ENCODE results near the gene CAMKMT.

CAMKMT gene

DNA sequence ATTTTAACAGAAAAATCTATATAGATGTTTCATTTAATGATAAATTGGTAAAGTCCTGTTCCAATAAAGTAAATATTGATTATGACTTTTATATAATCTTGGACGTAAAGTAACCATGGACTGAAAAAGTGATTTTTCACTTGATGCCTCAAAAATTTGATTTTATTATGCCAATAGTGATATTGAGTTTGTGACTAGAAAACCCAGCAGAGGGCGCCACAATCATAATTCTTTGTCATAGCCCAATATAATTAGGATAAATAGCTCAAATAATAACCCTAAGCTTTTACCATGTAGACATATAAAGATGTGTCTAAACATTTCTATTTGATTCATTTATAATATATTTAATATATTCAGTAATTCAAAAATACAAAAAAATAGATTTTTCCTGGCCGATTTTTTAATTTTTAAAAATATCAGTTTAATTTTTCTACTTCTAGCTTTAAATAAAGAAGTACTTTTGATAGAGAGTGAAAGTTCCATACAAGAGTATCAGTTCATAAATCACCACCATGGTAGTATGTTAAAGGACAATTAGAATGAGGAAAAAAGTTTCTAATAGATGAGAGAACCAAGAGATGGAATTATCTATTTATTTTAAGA lies 30.7 kb downstream of the CAMKMT start:
- TF ChIP-seq RAD21 (IDR thresholded peaks at IDR 0.05; ENCODE audit: low read depth) (peak; percentile 59), YY1 (IDR thresholded peaks at IDR 0.05; ENCODE audit: low read depth) (no peak)

DNA sequence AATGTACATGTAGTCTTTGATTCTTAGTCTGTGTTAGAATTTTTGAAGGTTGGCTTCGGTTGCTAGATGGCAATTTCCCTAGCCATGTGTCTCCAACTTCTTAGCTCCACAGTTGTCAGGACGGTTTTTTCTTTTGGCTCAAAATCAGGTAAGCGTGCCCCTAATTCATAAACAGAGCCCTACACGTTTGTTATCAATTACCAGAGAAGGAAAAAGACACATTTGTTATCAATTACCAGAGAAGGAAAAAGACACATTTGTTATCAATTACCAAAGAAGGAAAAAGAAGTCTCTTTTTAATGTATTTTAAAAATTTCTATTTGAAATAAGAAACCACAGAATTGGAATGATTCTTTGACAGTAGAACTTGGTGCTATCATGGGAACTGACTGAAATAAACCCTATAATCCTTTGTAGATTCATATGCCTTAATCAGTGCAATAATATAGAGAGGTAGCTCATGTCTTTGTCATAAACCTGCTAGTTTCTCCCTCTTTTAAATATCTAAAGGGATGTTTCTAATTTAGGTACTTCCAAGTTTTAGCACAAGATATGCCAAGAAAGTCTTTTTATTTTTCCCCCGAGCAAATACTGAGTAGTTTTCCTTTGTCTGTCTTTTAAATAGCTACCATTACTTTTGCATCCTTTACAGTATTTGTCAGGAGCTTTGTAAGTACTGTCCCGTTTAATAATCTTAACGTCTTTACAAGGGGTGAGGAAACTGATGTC lies 35.9 kb downstream of the CAMKMT start:
- TF ChIP-seq, protein P1, sequence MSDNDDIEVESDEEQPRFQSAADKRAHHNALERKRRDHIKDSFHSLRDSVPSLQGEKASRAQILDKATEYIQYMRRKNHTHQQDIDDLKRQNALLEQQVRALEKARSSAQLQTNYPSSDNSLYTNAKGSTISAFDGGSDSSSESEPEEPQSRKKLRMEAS (IDR thresholded peaks at IDR 0.05) = no peak
- TF ChIP-seq YY1 (IDR thresholded peaks at IDR 0.05; ENCODE audit: low read depth) (no peak), RAD21 (IDR thresholded peaks at IDR 0.05; ENCODE audit: low read depth) (no peak), EGR1 (IDR thresholded peaks at IDR 0.05) (no peak), CREB1 (IDR thresholded peaks at IDR 0.05; ENCODE audit: low read depth) (no peak), EP300 (IDR thresholded peaks at IDR 0.05; ENCODE audit: borderline replicate concordance) (no peak), TCF12 (IDR thresholded peaks at IDR 0.05; ENCODE audit: low read depth) (no peak), CEBPB (IDR thresholded peaks at IDR 0.05) (no peak), NFIC (IDR thresholded peaks at IDR 0.05) (no peak), ZBTB7A (IDR thresholded peaks at IDR 0.05; ENCODE audit: low read depth) (no peak)
- TF ChIP-seq, protein P2, sequence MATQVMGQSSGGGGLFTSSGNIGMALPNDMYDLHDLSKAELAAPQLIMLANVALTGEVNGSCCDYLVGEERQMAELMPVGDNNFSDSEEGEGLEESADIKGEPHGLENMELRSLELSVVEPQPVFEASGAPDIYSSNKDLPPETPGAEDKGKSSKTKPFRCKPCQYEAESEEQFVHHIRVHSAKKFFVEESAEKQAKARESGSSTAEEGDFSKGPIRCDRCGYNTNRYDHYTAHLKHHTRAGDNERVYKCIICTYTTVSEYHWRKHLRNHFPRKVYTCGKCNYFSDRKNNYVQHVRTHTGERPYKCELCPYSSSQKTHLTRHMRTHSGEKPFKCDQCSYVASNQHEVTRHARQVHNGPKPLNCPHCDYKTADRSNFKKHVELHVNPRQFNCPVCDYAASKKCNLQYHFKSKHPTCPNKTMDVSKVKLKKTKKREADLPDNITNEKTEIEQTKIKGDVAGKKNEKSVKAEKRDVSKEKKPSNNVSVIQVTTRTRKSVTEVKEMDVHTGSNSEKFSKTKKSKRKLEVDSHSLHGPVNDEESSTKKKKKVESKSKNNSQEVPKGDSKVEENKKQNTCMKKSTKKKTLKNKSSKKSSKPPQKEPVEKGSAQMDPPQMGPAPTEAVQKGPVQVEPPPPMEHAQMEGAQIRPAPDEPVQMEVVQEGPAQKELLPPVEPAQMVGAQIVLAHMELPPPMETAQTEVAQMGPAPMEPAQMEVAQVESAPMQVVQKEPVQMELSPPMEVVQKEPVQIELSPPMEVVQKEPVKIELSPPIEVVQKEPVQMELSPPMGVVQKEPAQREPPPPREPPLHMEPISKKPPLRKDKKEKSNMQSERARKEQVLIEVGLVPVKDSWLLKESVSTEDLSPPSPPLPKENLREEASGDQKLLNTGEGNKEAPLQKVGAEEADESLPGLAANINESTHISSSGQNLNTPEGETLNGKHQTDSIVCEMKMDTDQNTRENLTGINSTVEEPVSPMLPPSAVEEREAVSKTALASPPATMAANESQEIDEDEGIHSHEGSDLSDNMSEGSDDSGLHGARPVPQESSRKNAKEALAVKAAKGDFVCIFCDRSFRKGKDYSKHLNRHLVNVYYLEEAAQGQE (IDR thresholded peaks at IDR 0.05; ENCODE audit: low read depth) = no peak
- TF ChIP-seq, protein P3, sequence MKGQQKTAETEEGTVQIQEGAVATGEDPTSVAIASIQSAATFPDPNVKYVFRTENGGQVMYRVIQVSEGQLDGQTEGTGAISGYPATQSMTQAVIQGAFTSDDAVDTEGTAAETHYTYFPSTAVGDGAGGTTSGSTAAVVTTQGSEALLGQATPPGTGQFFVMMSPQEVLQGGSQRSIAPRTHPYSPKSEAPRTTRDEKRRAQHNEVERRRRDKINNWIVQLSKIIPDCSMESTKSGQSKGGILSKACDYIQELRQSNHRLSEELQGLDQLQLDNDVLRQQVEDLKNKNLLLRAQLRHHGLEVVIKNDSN (IDR thresholded peaks at IDR 0.05) = no peak

DNA sequence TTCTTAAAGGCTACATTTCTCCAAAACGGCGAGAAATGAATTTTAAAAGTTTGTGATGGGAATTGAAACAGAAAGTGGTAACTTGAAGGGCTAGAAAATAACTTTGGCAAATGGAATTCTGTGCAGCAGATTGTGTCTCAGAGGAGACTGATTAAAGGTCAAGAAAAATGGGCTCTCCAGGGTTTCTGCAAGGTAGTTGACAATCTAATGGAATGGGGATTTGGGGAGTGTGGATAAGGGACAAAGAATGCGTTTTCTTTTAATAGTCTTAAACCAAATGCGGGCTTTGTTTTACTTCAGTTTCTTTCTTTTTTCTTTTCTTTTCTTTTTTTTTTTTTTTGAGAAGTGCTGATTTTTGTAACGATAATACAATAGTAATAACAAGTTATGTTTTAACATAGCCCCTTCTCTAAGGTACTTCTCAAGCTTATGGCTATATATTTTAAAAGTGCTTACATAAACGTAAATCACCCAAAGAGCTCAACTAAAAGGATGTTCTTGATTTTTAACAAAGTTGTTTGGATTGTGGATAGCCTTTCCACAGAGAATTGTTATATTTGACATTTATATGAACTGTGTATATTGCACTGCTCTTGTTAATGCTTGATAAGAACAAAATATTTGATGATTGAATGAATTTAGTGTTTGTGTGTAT lies 36.6 kb downstream of the CAMKMT start:
- TF ChIP-seq YY1 (IDR thresholded peaks at IDR 0.05; ENCODE audit: low read depth) (no peak), CREB1 (IDR thresholded peaks at IDR 0.05; ENCODE audit: low read depth) (no peak), TEAD4 (IDR thresholded peaks at IDR 0.05) (no peak), RAD21 (IDR thresholded peaks at IDR 0.05; ENCODE audit: low read depth) (no peak), TCF12 (IDR thresholded peaks at IDR 0.05; ENCODE audit: low read depth) (no peak), NFIC (IDR thresholded peaks at IDR 0.05) (no peak), TAF1 (IDR thresholded peaks at IDR 0.05; ENCODE audit: low read depth) (no peak), CEBPB (IDR thresholded peaks at IDR 0.05) (no peak), EP300 (IDR thresholded peaks at IDR 0.05; ENCODE audit: borderline replicate concordance) (no peak), FOXM1 (IDR thresholded peaks at IDR 0.05; ENCODE audit: borderline replicate concordance, low read depth) (no peak), EGR1 (IDR thresholded peaks at IDR 0.05) (no peak)
- TF ChIP-seq, protein P3 (IDR thresholded peaks at IDR 0.05) = no peak
- TF ChIP-seq, protein P1 (IDR thresholded peaks at IDR 0.05) = no peak

DNA sequence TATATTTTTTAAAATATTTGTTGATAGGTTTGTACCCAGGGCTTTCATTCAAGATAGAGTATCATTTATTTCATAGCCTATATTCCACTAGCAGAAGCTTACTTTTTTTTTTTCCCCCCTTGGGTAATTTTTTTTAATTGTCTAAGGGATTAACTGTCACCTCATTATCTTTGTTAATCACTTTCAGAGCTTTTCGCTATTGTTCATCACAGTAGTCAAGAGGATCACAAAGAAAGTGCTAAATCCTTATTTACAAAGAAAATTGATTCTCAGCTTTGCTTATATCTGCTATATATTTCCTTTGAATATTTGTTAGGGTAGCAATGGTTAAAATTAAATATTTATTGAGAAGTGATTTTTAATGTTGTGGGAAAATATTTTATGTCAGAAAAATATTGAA lies 59.0 kb downstream of the CAMKMT start:
- TF ChIP-seq EP300 (IDR thresholded peaks at IDR 0.05; ENCODE audit: borderline replicate concordance) (no peak), CREB1 (IDR thresholded peaks at IDR 0.05; ENCODE audit: low read depth) (no peak), EGR1 (IDR thresholded peaks at IDR 0.05) (no peak), RAD21 (IDR thresholded peaks at IDR 0.05; ENCODE audit: low read depth) (no peak), TEAD4 (IDR thresholded peaks at IDR 0.05) (no peak), TAF1 (IDR thresholded peaks at IDR 0.05; ENCODE audit: low read depth) (no peak), TCF12 (IDR thresholded peaks at IDR 0.05; ENCODE audit: low read depth) (no peak), CEBPB (IDR thresholded peaks at IDR 0.05) (no peak), ZBTB7A (IDR thresholded peaks at IDR 0.05; ENCODE audit: low read depth) (no peak), YY1 (IDR thresholded peaks at IDR 0.05; ENCODE audit: low read depth) (no peak), NFIC (IDR thresholded peaks at IDR 0.05) (no peak), FOXM1 (IDR thresholded peaks at IDR 0.05; ENCODE audit: borderline replicate concordance, low read depth) (no peak)
- TF ChIP-seq, protein P2 (IDR thresholded peaks at IDR 0.05; ENCODE audit: low read depth) = no peak
- TF ChIP-seq, protein P1 (IDR thresholded peaks at IDR 0.05) = no peak
- TF ChIP-seq, protein P3 (IDR thresholded peaks at IDR 0.05) = no peak
